GM21423 (cell line): ENCODE data around the gene HELZ2.
"Not testable (repeated sequence)": the region's sequence is repeated elsewhere in the genome, so short reads cannot be mapped to it uniquely, and the experiment has no call there.

Experiments
- ATAC-seq: cut with Tn5 transposase; IDR thresholded peaks from one replicate; pipeline ENCODE4 v1.9.1; 2021; ENCODE audit warnings: mild to moderate bottlenecking, moderate library complexity; ENCODE audit not compliant: unreplicated experiment

The HELZ2 gene, protein sequence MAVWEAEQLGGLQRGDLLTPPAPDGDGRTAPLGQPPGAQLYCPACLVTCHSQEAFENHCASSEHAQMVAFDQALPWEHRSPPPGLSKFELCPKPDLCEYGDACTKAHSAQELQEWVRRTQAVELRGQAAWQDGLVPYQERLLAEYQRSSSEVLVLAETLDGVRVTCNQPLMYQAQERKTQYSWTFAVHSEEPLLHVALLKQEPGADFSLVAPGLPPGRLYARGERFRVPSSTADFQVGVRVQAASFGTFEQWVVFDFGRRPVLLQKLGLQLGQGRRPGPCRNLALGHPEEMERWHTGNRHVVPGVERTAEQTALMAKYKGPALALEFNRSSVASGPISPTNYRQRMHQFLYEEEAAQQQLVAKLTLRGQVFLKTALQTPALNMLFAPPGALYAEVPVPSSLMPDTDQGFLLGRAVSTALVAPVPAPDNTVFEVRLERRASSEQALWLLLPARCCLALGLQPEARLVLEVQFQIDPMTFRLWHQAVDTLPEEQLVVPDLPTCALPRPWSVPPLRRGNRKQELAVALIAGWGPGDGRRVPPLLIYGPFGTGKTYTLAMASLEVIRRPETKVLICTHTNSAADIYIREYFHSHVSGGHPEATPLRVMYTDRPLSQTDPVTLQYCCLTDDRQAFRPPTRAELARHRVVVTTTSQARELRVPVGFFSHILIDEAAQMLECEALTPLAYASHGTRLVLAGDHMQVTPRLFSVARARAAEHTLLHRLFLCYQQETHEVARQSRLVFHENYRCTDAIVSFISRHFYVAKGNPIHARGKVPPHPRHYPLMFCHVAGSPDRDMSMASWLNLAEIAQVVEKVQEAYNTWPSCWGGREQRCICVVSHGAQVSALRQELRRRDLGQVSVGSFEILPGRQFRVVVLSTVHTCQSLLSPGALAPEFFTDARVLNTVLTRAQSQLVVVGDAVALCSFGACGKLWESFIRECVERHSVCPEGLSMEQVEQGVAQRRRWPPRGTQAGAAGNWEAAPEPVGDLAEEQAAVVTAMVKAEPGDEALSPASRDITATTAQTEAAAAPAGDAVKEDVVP (N-terminal part only)

DNA sequence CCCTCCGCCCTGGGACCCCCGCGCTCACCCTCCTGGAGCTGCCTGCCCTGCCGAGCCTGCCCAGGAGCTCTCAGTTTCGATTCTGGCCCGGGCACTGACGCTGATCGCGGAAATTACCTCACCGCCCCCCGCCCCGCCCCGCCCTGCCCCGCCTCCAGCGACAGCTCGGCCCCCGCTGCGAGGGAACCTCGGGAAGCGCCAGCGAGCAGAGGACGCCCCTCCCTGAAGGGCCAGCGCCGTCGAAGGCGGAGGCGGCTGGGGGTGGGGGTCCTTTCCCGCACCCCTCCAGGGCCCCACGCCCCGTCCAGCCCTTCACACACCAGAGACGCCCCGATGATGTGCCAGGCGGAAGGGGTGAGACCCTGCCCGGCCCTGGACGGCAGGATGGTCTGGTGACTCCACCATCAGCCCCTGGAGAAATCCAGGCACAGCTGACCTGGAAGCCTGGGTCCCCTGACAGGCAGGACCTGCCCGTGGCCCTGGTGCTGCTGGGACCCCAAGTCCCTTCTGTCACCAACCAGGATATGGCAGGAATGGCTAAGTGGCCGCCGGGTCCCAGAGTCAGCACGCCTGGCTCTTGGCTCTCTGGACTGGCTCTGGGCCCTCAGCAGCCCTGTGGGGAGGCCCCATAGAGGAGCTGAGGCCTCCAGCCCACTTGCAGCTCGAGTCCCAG is at the start of gene HELZ2:
Gene HELZ2, minus strand, starts transcription at position 84 of the 673 bp plus-strand sequence. CDS start 1,854 bp downstream, outside the sequence.
- no peak for ATAC-seq

DNA sequence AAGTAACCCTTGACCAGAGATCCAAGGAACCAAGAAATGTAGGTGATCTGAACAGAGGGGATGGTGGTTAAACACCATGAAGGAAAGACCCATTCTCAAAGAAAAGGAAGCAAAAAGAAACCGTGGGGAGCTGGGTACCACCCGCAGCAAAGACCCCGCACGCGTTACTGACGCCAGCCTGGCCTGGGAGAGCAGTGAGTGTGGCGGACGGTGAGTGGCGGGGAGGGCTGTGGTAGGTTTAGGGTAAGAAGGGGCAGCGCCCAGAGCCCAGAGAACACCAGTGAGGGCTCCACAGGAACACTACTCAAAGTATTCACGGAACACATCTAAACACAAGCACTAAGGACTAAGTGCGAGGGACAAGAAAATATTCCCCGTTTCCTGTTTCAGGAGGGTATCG is 48.7 kb upstream of the HELZ2 start:
- no peak for ATAC-seq

DNA sequence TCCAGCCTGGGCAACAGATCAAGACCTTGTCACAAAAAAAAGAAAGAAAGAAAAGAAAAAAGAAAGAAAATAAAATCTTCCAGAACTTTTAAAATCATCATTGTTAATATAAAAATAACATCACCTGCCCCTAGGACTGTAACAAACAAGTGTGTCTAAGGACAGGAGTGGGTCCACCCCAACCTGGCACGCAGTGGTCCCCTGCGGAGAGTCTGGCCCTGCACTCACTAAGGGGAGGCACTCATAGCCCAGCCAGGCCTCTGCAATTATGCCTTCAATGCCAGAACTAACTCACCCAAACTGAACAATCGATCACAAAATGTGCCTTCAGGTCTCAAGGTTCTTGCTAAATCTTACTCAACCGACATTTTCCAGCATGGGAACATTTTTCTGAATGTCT is 48.1 kb upstream of the HELZ2 start:
- no peak for ATAC-seq

DNA sequence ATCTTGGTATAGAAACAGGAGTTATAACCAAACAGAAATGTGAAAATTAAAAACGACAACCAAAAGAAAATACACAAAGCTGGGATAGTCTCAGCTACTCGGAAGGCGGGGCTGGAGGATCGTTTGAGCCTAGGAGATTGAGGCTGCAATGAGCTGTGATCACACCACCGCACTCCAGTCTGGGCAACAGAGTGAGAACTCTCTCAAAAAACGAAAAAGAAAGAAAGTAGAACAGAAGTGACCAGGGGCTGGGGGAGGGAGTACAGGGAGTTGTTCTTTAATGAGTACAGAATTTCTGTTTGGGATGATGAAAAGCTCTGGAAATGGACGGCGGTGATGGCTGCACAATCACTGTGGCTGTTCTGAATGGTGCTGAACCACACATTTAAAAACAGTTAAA is 47.0 kb upstream of the HELZ2 start:
- ATAC-seq, result no peak

DNA sequence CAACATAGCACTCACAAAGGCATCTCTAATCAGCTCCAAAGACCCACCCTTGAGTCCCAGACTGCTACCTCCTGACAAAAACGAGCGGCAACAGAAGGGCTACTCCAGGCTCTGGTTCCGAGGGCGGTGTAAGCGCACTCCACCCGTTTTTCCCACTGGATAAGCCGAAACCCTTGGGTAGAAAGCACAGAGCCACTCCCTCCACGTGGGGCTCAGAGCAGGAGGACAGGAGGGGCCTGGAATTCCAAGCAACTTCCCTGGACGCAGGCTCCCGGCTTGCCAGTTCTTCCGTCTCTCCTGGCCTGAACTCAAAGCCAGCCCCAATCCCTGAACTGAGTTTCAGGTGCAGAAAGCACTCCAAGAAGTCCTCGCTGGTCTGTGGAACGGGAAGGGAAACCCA is 45.5 kb upstream of the HELZ2 start:
- ATAC-seq, result no peak

DNA sequence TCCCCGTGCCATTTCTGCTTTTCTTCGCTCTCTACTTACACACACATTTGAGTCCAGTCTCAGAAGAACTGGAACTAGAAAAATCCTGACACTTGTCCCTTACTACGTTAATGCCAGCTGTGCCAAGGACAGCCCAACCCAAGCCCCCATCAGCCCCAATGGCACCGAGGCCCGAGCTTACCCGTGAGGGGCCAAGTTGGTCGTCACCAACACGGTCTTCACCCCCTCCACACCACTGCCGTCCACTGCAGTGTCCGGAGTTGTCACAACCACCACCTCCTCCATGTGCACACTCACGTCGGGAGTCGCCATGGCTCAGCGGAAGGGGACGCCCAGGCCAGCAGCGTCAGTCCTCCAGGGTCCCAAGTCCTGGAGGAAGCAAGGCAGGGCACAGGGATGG is 45.0 kb upstream of the HELZ2 start:
- ATAC-seq, result no peak

DNA sequence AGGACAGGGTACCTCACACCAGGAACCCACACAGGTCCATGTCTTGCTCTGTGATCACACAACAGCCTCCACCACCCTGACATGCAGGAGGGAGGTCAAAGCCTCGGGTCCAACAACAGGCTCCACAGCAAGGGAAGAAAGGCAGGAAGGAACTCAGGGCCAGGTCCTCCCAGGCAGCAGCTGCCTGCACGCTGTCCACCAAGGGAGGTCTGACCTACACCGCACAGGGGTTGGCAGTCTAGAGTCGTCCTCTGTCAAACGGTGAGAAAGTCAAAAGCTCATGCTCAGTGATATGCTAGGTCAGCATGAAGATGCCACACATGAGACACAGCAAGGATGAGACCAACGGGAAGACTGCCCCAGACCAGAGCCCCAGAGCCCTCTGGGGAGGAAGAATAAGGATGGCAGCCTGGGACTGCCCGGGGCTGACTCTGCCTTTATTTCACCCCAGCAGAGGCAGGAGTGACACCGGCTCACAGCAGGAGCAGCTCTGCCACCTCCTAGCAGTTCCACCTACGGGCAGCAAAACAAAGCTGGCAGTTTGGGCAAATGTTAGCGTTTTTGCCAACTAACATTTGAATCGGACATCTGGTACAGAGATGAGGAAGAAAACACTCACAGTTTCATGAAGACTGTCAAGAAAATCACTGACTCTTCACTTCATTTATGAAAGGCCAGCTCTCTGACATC is 44.4 kb upstream of the HELZ2 start:
- ATAC-seq, result no peak

DNA sequence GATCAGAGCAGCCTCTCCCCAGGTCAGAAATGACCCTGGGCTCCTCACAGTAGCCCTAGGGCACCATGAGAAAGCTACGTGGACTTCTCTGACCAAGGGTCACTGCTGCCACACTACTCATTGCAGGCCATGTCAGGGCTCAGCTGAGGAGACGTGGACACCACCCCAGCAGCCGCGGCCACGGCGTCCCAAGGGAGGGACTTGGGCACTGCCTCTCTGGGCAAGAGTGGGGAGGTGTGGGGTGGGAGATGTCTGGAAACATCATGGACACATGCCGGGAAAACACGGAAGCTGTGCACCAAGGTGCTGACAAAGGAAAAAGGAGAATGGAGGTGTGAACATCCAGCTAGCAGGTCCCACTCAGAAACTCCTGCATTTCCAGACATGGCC is 43.8 kb upstream of the HELZ2 start:
- no peak for ATAC-seq

DNA sequence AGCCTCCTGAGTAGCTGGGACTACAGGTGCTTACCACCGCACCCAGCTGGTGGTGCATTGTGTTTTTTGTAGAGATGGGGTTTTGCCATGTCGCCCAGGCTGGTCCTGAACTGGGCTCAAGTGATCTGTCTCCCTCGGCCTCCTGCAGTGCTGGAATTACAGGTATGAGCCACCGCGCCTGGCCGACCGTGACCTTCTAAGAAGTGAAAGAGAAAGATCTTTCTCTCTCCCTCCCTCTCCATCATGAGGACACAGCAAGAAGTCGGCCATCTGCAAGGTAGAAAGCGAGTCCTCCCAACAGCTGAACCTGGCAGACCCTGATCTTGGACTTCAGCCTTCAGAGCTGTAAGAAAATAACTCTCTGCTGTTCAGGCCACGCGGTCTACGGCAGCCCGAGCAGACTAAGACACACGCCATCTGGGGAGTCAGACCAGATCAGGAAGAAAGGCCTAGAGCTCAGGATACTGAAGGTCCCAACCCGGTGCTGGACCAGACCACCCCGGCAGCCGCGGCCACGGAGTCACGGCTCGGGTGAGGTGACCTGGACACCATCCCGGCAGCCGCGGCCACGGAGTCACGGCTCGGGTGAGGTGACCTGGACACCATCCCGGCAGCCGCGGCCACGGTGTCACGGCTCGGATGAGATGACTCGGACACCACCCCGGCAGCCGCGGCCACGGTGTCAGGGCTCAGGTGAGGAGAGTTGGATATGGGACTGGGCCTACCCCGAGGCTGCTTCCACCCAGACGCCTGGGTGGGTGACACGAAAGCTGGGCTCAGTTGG is 43.2 kb upstream of the HELZ2 start:
- ATAC-seq, result no peak

DNA sequence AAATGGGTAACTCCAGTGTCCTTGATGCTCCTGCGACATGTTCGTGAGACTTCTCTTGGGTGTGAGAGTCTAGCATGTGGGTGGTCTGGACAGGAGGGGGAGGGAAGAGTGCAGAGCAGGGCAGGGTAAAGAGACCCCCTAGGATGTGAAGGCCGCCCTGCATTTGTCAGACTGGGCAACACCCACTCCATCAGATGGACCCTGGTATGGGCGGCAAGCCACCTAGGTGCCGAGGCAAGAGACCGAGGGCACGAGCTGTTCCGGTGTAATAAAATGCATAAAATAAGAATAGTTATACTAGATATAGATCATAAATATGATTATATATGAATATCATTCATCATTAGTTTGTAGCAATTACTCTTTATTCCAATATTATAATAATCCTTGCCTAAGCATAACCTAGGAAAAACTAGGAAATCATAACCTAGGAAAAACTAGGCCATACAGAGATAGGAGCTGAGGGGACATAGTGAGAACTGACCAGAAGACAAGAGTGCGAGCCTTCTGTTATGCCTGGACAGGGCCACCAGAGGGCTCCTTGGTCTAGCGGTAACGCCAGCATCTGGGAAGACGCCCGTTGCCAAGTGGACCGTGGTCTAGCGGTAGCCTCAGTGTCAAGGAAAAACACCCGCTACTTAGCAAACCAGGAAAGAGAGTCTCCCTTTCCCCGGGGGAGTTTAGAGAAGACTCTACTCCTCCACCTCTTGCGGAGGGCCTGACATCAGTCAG is 40.0 kb upstream of the HELZ2 start:
- not testable (repeated sequence) for ATAC-seq

DNA sequence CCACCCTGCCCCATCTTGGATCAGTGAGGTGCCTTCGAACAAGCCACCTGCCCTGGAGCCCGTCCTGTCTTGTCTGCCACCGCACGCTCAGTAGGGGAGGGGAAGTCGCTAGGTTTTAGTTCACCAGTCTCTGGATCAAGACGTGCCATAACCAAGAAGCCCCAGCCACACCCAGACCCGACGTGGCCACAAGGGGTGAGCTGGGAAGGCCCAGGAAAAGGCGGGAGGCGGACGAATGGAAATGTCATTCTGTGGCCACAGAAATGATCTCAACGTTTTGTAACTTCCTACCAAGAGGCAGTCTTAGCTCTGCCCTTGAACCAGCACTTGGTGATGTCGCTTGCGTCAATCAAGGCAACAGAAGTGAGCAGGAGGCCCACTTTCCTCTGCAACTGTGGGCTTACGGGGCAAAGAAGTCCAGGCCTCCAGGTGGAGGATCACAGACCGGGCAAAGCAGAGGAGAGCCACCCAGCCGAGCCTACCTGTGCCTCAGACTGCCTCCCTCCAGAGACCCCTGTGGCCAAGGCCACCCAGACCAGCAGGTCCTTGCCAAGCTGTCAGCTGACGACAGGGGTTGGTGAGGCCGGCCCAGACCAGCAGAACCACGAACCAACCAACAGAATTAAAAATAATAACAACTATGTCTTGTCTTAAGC is 38.4 kb upstream of the HELZ2 start:
- no peak for ATAC-seq

DNA sequence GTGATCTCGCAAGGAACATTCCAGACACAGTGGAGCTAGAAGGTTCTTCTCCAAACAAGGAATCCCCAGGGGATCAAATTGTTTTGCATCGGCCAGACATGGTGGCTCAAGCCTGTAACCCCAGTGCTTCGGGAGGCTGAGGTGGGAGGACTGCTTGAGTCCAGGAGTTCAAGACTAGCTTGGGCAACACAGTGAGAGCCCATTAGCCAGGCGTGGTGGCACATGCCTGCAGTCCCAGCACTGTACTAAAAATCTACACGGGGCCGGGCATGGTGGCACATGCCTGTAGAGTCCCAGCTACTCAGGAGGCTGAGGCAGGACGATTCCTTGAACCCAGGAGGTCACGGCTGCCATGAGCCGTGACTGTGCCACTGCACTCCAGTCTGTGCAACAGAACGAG is 37.6 kb upstream of the HELZ2 start:
- no peak for ATAC-seq

DNA sequence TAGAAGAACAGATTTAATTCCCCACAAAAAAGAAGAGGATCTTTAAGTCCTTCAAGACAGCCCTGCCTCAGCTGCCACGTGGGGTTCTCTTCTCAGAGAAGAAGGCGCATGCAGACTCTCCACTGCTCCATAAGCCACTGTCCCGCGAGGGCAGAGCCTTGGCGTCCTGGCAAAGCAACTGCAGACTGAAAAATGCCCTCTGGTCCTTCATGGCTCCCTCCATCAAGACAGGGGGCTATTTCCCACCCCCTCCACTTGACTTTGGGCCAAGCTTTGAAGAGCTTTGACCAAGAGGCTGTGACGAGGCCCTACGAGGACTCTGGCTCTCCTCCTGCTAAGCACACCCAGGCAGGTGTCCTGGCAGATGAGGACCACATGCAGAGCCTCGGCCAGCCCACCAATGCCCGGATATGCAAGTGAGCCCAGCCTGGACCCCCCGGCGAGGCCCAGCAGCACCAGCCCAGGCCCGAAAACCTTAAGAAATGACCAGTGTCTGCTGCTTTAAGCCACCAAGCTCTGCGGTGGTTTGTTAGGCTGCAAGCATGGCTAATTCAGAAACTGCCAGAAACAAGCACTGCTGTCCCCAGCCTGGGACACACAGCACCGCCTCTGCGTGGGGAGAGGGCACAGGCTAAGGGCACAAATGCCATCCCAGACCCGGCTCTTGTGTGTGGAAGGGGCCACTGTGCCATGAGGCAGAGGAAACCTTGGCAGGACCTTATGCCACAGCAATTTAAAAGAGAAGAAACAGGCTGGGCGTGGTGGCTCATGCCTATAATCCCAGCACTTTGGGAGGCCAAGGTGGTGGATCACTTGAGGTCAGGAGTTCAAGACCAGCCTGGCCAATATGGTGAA is 36.8 kb upstream of the HELZ2 start:
- no peak for ATAC-seq

DNA sequence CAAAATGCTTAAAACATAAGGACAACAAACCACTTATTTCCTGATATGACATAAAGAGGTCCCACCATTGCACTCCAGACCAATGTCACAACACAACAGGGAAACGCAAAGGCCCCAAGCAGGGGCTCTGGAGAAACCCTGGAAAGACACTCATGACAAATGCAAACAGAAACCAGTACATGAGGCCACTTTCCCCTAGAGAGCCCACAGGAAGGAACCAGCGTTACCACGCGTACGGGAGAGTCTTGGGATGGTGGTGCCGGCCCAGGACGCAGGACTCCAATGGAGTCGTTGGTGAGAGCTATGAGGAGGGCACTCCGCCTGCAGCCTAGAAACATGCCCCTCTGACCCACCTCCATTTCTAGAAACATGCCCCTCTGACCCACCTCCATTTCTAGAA is 32.6 kb upstream of the HELZ2 start:
- ATAC-seq, result no peak

DNA sequence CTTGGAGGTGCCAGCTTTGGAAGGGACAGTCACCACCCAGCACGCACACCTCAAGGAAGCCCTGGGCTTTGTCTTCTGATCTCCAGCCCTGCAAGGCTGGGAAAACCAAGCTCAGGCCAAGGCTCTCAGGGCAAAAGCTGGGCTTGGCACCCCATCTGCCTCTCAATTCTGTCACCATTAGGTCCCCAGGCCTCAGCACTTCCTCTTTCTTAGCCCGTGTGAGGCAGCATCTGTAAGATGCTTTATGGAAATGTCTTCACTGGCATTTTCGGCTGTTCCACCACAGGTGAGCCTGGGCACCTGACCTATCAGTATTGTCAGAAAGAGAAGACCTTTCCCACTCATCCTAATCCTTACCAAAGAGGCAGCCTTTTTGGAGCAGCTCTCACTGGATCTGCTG is 28.3 kb upstream of the HELZ2 start:
- no peak for ATAC-seq

DNA sequence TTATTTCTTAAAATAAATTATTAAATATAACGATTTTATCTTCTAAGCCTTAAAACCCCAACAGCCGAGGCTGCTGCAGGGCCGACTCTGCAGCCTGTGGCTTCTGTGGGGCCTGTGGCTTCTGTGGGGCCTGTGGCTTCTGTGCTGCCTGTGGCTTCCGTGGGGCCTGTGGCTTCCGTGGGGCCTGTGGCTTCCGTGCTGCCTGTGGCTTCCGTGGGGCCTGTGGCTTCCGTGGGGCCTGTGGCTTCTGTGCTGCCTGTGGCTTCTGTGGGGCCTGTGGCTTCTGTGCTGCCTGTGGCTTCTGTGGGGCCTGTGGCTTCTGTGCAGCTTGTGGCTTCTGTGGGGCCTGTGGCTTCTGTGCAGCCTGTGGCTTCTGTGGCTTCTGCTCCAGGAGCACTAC is 27.6 kb upstream of the HELZ2 start:
- ATAC-seq, result not testable (repeated sequence)

DNA sequence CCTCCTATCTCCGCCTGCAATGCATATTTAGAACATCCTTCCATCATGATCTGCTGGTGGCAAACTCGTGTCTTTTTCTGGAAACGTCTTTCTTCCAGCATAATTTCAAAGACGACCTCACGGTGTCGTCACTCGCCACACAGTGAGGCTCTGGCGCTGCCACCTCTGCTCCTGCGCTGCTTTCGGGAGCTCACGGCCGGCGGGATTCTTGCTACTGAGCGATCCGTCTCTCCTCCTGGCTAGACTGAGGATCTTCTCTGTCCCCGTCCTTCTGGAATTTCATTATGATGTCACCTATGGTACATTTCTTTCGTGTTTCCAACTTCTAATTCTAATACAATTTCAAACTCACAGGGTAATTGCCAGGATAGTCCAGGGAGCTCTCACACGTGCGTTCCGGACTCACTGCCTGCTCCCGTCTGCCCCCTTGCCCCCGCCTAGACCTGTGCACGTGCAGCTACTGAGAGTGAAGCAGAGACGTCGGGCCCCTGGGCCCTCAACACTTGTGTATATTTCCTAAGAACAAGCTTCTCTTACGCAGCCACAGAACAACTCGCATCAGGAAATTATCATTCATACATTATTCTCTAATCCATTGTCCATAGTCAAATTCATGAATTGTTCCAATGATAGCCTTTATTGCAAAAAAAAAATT is 25.5 kb upstream of the HELZ2 start:
- ATAC-seq, result no peak
